GM21367 (cell line): ENCODE measurements around the gene COL27A1.
A peak's percentile ranks its signal among the peaks of the same experiment; 100 is the strongest.

Experiments
- ATAC-seq: cut with Tn5 transposase; IDR thresholded peaks from one replicate; pipeline ENCODE4 v1.9.1; 2021; ENCODE audit not compliant: unreplicated experiment

COL27A1 gene

DNA sequence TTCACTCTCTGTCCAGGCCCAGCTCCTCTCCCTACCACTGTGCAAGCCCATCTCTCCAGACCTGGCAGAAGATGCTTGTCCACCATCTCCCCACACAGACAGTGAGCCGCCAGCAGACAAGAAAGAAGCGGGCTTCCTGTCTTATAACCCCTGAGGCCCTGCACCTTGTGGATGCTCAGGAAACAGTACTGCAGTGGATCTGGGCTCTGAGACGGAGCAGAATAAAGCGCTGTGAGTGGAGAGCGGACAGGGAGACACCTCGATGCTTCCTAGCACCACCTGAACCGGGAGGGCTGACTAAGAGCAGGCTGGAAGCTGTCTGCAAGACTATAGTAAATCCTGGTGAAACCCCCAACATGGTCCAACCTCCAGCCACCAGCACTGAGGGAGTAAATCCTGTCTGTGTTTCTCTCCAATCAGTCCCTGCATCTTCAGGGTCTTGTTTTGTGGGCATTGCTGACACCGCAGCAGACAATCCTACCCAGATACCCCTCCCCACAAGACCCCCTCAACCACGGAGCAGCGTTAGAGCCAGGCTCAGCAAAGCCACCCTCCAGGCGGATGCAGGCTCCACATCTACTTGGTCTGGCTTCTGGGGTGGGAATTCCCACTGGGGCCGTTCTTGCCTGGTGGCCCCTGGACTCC is 193.0 kb downstream of the COL27A1 start:
- no peak for ATAC-seq

GRCh38 chr9:114348906-114349482 is 193.7 kb downstream of the COL27A1 start:
- ATAC-seq, result peak; percentile 84

GRCh38 chr9:114349713-114350480 is 194.6 kb downstream of the COL27A1 start:
- no peak for ATAC-seq

GRCh38 chr9:114350636-114351401 is 195.5 kb downstream of the COL27A1 start:
- ATAC-seq, result no peak

DNA sequence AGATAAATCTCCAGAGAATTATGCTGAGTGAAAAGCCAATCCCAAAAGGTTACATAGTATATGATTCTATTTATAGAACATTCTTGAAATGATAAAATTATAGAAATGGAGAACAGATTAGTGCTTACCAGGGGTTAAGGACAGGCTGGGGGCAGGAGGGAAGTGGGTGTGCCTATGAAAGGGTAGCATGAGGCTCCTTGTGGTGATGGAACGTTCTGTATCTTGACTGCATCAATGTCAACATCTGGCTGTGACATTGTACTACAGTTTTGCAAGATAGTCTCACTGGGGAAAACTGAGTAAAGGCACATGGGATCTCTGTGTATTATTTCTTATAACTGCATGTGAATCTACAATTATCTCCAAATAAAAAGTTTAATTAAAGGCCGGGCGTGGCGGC is 196.6 kb downstream of the COL27A1 start:
- no peak for ATAC-seq

DNA sequence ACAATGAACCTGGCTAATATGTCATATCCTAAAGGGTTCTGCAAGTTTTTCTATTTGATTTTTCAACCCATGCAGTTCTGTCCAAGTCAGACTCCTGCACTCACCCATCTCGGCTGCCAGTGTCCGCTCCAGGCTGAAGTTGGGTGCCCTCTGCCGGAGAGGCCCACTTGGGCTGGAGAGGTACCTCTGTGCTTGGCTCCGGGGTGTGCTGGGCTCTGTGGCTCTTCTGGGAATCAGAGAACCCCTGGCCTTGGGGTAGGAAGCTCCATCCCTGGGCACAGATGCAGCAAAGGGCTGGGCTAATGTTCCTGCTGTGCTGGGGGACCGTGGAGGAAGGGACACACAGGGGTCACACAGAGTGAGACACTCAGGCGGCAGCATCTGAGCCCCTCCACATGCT is 200.5 kb downstream of the COL27A1 start:
- ATAC-seq, result no peak

DNA sequence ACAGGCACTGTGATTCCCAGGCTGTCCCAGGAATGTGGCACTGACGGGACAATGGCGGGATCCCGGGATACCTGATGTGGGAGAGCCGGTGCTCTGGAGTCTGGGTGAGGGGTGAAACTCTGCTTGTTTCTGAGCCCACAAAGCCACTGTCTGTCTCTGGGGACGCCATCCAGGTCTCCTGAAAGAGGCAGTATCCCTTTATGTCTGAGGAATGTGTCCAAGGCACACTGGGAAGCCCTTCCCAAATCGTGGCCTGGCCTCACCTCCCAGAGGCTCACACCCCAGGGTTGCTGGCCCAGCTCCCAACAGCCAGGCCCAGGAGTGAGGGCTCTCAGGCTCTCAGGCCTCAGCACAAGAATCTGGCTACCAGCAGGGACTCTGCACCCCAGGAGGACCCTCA is 201.5 kb downstream of the COL27A1 start:
- no peak for ATAC-seq

- no peak for ATAC-seq
Measured at GRCh38 chr9:114357360-114357759, 202.0 kb downstream of the COL27A1 start.

- no peak for ATAC-seq
Measured at GRCh38 chr9:114357911-114358328, 202.6 kb downstream of the COL27A1 start.

DNA sequence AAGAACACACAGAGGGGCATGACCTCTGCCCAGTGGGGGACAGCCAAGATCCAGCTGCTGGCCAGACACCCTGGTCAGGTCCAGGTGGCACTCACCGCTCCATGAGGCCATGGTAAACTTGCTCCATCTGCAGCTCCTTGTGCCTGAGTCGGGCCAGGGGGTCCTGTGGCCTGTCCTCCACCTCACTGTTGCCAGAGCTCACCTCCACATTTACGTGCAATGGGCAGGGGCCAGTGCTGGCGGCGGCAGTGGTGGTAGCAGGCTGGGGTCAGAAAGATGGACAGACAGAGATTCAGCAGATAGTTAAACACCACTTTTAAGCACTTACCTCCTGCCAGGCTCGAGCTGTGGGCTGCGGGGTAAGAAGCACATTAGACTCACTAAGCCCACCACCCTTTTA is 204.5 kb downstream of the COL27A1 start:
- no peak for ATAC-seq

DNA sequence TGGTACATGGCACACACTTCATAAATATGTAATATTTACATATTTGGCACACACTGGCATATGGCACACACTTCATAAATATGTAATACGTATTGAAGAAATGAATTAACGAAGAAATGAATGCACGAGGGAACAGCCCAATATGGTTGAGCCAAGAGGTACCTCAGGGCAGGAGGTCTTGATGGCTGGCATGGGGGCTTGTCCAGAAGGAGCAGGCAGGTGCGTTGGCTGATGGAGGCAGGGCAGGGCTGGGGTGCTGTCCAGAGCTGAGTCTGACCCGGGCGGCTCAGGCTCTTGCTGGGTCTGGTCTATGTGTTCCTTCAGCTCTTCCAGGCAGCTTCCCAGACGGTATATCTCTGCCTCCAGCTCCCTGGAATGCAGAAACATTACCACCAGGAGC is 206.2 kb downstream of the COL27A1 start:
- ATAC-seq, result no peak
